ENCODE results near the gene GPBP1L1. TPM values are rescaled to one million over a fixed set of nuclear protein-coding genes. Genes with fewer than 3 reads are reported as not detected.
A peak's percentile ranks its signal among the peaks of the same experiment; 100 is the strongest.

The GPBP1L1 gene
- total and polyA plus RNA-seq, 9 of the 15 experiments (the other 6 are each of a cell fraction or from before 2014, with no cell fraction given): 86.0 to 216 (median 138) TPM

GRCh38 chr1:45687014-45687753, 851 bp upstream of the GPBP1L1 start (continued):
- TF ChIP-seq HOMEZ (CRISPR knock-in tag; IDR thresholded peaks at IDR 0.05) (no peak), SIRT6 (IDR thresholded peaks at IDR 0.05; ENCODE audit: low read depth, low read length) (no peak), CHD7 (IDR thresholded peaks at IDR 0.05; ENCODE audit: low read depth, low read length) (no peak), NUFIP1 (IDR thresholded peaks at IDR 0.05; ENCODE audit: partially characterized antibody) (no peak), GABPB1 (CRISPR knock-in tag; IDR thresholded peaks at IDR 0.05) (peak; percentile 89), NCOR1 (IDR thresholded peaks at IDR 0.05) (no peak; the same call in 1 of the 2 replicates), JUN (IDR thresholded peaks at IDR 0.05; ENCODE audit: borderline replicate concordance, low read depth, low read length) (peak; percentile 44; the same call in 1 of the 2 replicates), JUN (CRISPR knock-in tag; IDR thresholded peaks at IDR 0.05; ENCODE audit: borderline replicate concordance) (0 out of 2 replicates have a peak, but pooled peaks have one; percentile 20), MED1 (CRISPR knock-in tag; IDR thresholded peaks at IDR 0.05; ENCODE audit: borderline replicate concordance) (no peak), KAT2B (IDR thresholded peaks at IDR 0.05; ENCODE audit: low read depth, low read length) (no peak), SAFB (IDR thresholded peaks at IDR 0.05; ENCODE audit: borderline replicate concordance, low read depth, low read length) (no peak), VEZF1 (CRISPR knock-in tag; IDR thresholded peaks at IDR 0.05) (no peak; the same call in 1 of the 2 replicates), YBX1 (IDR thresholded peaks at IDR 0.05) (no peak)

All from K562 (cell line).